HG02970 (cell line): ENCODE results near the gene MMP3.

Source experiments
- ATAC-seq: cut with Tn5 transposase; IDR thresholded peaks from one replicate; pipeline ENCODE4 v1.9.1; 2021; ENCODE audit warnings: mild to moderate bottlenecking, moderate library complexity, moderate number of reproducible peaks; ENCODE audit not compliant: unreplicated experiment, low FRiP score

Gene MMP3

GRCh38 chr11:102793677-102794290 is 49.6 kb downstream of the MMP3 start:
- no peak for ATAC-seq

- no peak for ATAC-seq
Observed at GRCh38 chr11:102792604-102793003, 50.8 kb downstream of the MMP3 start.

- no peak for ATAC-seq
Observed at GRCh38 chr11:102791271-102792036, 52.0 kb downstream of the MMP3 start.

GRCh38 chr11:102788334-102788995 is 54.9 kb downstream of the MMP3 start:
- ATAC-seq, result no peak
